Measurements from ENCODE around the gene CDH26. TPM values are rescaled to one million over a fixed set of nuclear protein-coding genes. Genes with fewer than 3 reads are reported as not detected.
"Not testable (repeated sequence)": the region's sequence is repeated elsewhere in the genome, so short reads cannot be mapped to it uniquely, and the experiment has no call there.

The CDH26 gene
- total and polyA plus RNA-seq, 4 experiments from 2014 or later, result 0.55 to 4.4 (median 4.1) TPM; not detected in 1

DNA sequence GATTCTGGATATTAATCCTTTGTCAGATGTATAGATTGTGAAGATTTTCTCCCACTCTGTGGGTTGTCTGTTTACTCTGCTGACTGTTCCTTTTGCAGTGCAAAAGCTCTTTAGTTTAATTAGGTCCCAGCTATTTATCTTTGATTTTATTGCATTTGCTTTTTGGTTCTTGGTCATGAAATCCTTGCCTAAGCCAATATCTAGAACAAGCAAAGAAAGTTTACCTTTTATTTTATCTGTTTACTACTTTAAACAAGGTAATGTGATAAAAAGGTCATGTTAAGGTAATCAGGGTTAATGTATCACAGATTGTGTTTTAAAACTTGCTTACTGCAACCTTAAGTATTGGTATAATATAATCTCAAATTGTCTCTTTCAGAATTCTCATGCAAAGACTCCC is 655 bp upstream of the CDH26 start:
- H3K4me3 Mint-ChIP-seq; H3K27me3 ChIP-seq (ENCODE audit: insufficient read depth, low read length); POLR2A ChIA-PET (ENCODE audit: partially characterized antibody); H3K4me1 ChIP-seq (ENCODE audit: insufficient read depth, low read length); H3K36me3 ChIP-seq (ENCODE audit: insufficient read depth, low read length); H3K27me3 Mint-ChIP-seq; H3K9me3 ChIP-seq (ENCODE audit: control insufficient read depth in 1 of 2, low read length in 2 of 2); H3K4me1 Mint-ChIP-seq; H3K27ac ChIP-seq (ENCODE audit: low read depth, low read length); DNase-seq; intact Hi-C loops (cut with micrococcal nuclease); H3K4me3 ChIP-seq (ENCODE audit: low read length in 2 of 2); H3K9me3 Mint-ChIP-seq: not testable (repeated sequence)
- Mint-ChIP-seq H3K36me3 (peaks cover 3 to 14% of the 10 kb centered on the region in 2 donors), H3K27ac (peak overlapping the region in 1 of 7 donors; percentile 27)
- CTCF ChIA-PET (ENCODE audit: partially characterized antibody), result interaction anchor here (1.3 kb wide), 1 partner anchor 17 kb away, joined by 4 read pairs; the partner anchor contains the start of genes FAM217B and PPP1R3D

DNA sequence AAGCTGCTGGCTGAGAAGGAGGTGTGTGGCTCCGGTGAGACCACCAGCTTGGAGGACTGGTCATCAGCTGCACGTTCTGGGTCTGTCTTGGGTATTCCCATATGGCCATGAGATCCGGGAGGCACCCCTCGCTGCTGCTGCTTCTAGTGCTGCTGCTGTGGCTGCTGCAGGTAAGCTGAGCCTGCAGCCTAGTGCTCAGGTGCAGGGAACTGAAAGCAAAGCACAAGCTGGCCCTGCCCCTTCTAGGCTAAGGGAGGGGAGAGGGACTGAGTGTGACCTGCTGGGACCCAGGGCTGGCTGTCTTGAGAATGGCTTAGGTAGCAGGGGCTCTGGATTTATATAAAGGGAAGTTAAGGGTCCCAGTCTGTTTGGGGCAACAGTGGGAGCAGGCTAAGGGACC is 403 bp downstream of the CDH26 start:
- Mint-ChIP-seq H3K27me3 (no peaks in the 10 kb centered on the region), H3K9me3 (no peaks in the 10 kb centered on the region), H3K27ac (no peak overlapping the region), H3K4me3 (no peak overlapping the region), H3K4me1 (no peaks in the 10 kb centered on the region), H3K36me3 (peaks cover 2 to 14% of the 10 kb centered on the region in 2 donors)
- intact Hi-C loops (cut with micrococcal nuclease), result no loop called here
- Histone ChIP-seq H3K36me3 (ENCODE audit: insufficient read depth, low read length) (no peaks in the 10 kb centered on the region), H3K27ac (ENCODE audit: low read depth, low read length) (no peak overlapping the region), H3K27me3 (ENCODE audit: insufficient read depth, low read length) (no peaks in the 10 kb centered on the region), H3K9me3 (ENCODE audit: control insufficient read depth in 1 of 2, low read length in 2 of 2) (no peaks in the 10 kb centered on the region), H3K4me1 (ENCODE audit: insufficient read depth, low read length) (no peaks in the 10 kb centered on the region), H3K4me3 (ENCODE audit: low read length in 2 of 2) (no peak overlapping the region)
- DNase-seq, result no peak
- ChIA-PET POLR2A (ENCODE audit: partially characterized antibody) (no interaction called here), CTCF (ENCODE audit: partially characterized antibody) (interaction anchor here (0.9 to 1.3 kb wide), 2 partner anchors 9 to 18 kb away, joined by 3 to 4 read pairs; partner anchors contain the start of genes FAM217B and PPP1R3D)

DNA sequence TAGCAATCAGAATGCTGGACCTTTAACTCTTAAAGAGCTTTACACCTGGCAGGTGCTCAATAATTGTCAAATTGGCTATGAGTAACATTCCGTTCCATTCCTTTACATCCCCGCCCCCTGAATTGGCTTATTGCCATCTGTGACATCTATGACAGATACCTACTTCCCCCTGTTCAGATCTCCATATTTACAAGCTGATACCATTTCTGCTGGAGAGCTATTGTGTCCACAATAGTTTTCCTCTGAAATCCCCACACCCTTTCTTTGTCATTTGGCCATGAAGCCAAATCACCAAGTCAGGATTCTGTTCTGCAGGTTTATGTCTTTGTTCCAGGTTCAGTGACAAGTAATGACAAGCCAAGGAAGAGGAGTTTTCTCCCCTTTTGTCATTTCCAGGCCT is 3.2 kb downstream of the CDH26 start:
- Mint-ChIP-seq H3K36me3 (peaks cover 2 to 14% of the 10 kb centered on the region in 2 donors), H3K4me1 (no peaks in the 10 kb centered on the region), H3K27ac (no peak overlapping the region), H3K4me3 (no peak overlapping the region), H3K27me3 (no peaks in the 10 kb centered on the region), H3K9me3 (no peaks in the 10 kb centered on the region)
- no peaks in the 10 kb centered on the region for H3K4me1 ChIP-seq (ENCODE audit: insufficient read depth, low read length)
- H3K27me3 ChIP-seq (ENCODE audit: insufficient read depth, low read length), result no peaks in the 10 kb centered on the region
- ChIA-PET POLR2A (ENCODE audit: partially characterized antibody) (no interaction called here), CTCF (ENCODE audit: partially characterized antibody) (no interaction called here)
- H3K36me3 ChIP-seq (ENCODE audit: insufficient read depth, low read length), result no peaks in the 10 kb centered on the region
- intact Hi-C loops (cut with micrococcal nuclease), result no loop called here
- H3K9me3 ChIP-seq (ENCODE audit: control insufficient read depth in 1 of 2, low read length in 2 of 2), result no peaks in the 10 kb centered on the region
- no peak for DNase-seq
- no peak overlapping the region for H3K27ac ChIP-seq (ENCODE audit: low read depth, low read length)
- no peak overlapping the region for H3K4me3 ChIP-seq (ENCODE audit: low read length in 2 of 2)

DNA sequence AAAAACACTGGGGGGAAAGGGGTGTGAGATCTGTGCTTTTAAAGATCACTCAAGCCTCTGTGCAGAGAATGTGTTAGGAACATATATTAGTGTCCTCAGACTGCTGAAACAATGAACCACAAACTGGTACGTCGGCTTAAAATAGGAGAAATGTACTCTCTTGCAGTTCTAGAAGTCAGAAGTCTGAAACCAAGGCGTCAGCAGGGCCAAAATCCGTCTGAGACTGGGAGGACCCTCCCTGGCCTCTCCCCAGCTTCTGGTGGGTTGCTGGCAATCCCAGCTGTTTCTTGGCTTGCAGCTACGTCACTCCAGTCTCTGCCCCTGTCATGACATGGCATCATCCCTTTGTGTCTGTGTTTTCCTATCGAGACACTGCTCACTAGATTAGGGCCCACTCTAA is 3.9 kb downstream of the CDH26 start:
- Mint-ChIP-seq H3K36me3 (peaks cover 2 to 14% of the 10 kb centered on the region in 2 donors), H3K4me1 (no peaks in the 10 kb centered on the region), H3K27ac (no peak overlapping the region), H3K27me3 (no peaks in the 10 kb centered on the region), H3K9me3 (no peaks in the 10 kb centered on the region), H3K4me3 (no peak overlapping the region)
- ChIA-PET POLR2A (ENCODE audit: partially characterized antibody) (no interaction called here), CTCF (ENCODE audit: partially characterized antibody) (interaction anchor here (1.0 kb wide), 1 partner anchor 9 kb away, joined by 3 read pairs; no protein-coding TSS in a partner anchor)
- intact Hi-C loops (cut with micrococcal nuclease), result no loop called here
- no peak for DNase-seq
- Histone ChIP-seq H3K36me3 (ENCODE audit: insufficient read depth, low read length) (no peaks in the 10 kb centered on the region), H3K4me3 (ENCODE audit: low read length in 2 of 2) (no peak overlapping the region), H3K4me1 (ENCODE audit: insufficient read depth, low read length) (no peaks in the 10 kb centered on the region), H3K9me3 (ENCODE audit: control insufficient read depth in 1 of 2, low read length in 2 of 2) (no peaks in the 10 kb centered on the region), H3K27ac (ENCODE audit: low read depth, low read length) (no peak overlapping the region), H3K27me3 (ENCODE audit: insufficient read depth, low read length) (no peaks in the 10 kb centered on the region)

DNA sequence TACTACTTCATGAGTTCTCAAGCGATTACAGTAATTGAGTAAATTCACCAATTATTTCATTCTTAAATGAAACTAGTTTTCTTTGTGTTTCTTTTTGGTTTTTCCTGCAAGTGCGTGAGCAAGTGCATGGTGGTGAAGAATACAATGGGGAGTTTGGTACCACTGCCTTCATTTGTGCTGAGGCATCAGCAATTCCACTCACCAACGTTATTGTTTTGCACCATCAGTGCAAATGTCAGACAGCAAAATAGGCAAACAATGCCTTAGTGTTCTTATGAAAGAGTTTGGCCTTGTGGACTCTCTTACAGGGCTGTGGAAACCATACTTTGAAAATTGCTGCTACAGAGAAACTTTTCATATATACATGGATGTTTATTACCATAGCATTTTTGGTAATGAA is 8.2 kb downstream of the CDH26 start:
- no peak overlapping the region for H3K27ac Mint-ChIP-seq
- Histone ChIP-seq H3K27me3 (ENCODE audit: insufficient read depth, low read length) (no peaks in the 10 kb centered on the region), H3K4me3 (ENCODE audit: low read length in 2 of 2) (no peak overlapping the region), H3K36me3 (ENCODE audit: insufficient read depth, low read length) (no peaks in the 10 kb centered on the region), H3K27ac (ENCODE audit: low read depth, low read length) (no peak overlapping the region), H3K9me3 (ENCODE audit: control insufficient read depth in 1 of 2, low read length in 2 of 2) (no peaks in the 10 kb centered on the region), H3K4me1 (ENCODE audit: insufficient read depth, low read length) (no peaks in the 10 kb centered on the region)
- H3K27me3 Mint-ChIP-seq, result peaks cover 0 to 1% of the 10 kb centered on the region in 2 donors
- intact Hi-C loops (cut with micrococcal nuclease), result no loop called here
- no peaks in the 10 kb centered on the region for H3K4me1 Mint-ChIP-seq
- no peaks in the 10 kb centered on the region for H3K36me3 Mint-ChIP-seq
- no peaks in the 10 kb centered on the region for H3K9me3 Mint-ChIP-seq
- CTCF ChIA-PET (ENCODE audit: partially characterized antibody), result no interaction called here
- no peak overlapping the region for H3K4me3 Mint-ChIP-seq
- no peak for DNase-seq
- POLR2A ChIA-PET (ENCODE audit: partially characterized antibody), result no interaction called here

DNA sequence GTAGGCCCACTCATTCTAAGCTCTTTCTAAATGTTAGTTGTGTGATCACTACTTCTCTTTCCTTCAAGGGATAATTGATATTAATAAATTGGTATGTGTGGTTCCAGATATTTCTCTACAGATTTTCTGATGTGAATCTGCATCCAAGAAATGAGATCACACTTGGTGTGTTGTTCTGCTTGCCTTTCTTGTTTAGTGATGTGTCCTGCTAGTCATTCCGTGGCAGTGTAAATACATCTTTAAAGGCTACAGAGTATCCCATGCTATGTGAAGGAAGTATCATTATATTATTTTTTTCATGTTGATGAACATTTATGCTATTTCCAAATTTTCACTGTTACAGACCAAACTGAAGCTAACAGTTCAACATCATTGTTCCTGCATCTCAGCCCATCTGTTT is 13.2 kb downstream of the CDH26 start:
- intact Hi-C loops (cut with micrococcal nuclease), result no loop called here
- no peaks in the 10 kb centered on the region for H3K27me3 ChIP-seq (ENCODE audit: insufficient read depth, low read length)
- POLR2A ChIA-PET (ENCODE audit: partially characterized antibody), result no interaction called here

DNA sequence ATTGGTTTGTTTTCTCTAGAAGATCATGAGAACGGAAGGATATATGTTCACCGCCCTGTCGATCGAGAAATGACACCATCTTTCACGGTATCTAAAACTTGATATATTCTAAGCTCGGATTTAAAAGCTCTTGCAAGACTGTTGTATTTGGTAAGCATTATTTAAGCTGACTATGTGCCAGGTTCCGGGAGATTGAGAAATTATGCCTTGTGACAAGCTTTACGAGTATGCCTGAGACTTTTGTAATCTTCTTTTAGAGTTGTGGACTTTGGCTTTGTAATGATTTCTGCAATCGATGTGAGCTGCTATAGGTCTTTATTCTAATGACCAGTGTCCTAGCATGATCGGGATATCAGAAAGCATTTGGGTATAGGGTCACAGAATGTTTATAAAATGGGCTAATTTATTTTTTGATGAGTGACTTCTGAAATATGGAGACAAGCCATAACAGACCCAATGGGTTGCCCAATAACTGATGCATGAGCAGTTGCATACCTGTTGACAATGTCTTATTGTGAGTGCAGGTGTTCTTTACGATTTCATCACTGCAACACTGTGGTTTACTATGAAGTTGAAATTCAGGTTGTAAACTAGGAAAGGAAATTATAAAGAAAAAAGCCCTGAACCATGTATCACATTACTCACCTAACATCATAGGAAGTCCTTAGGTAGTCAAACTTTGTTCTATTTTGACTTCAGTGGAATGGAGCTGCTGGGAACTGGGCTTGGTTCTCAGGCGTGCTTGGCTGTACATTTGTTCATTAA is 14.0 kb downstream of the CDH26 start:
- intact Hi-C loops (cut with micrococcal nuclease), result no loop called here
- Histone ChIP-seq H3K27ac (ENCODE audit: low read depth, low read length) (no peak overlapping the region), H3K36me3 (ENCODE audit: insufficient read depth, low read length) (no peaks in the 10 kb centered on the region), H3K9me3 (ENCODE audit: control insufficient read depth in 1 of 2, low read length in 2 of 2) (no peaks in the 10 kb centered on the region), H3K4me3 (ENCODE audit: low read length in 2 of 2) (no peak overlapping the region), H3K27me3 (ENCODE audit: insufficient read depth, low read length) (no peaks in the 10 kb centered on the region), H3K4me1 (ENCODE audit: insufficient read depth, low read length) (no peaks in the 10 kb centered on the region)
- POLR2A ChIA-PET (ENCODE audit: partially characterized antibody), result no interaction called here
- CTCF ChIA-PET (ENCODE audit: partially characterized antibody), result no interaction called here
- H3K36me3 Mint-ChIP-seq, result peaks cover 0 to 14% of the 10 kb centered on the region in 2 donors
- no peak overlapping the region for H3K4me3 Mint-ChIP-seq
- no peaks in the 10 kb centered on the region for H3K9me3 Mint-ChIP-seq
- peaks cover 0 to 1% of the 10 kb centered on the region in 2 donors for H3K27me3 Mint-ChIP-seq
- DNase-seq, result no peak
- H3K4me1 Mint-ChIP-seq, result no peaks in the 10 kb centered on the region
- H3K27ac Mint-ChIP-seq, result no peak overlapping the region

More for the DNA sequence above, 13.2 kb downstream of the CDH26 start:
- CTCF ChIA-PET (ENCODE audit: partially characterized antibody), result no interaction called here
- H3K27me3 Mint-ChIP-seq, result peaks cover 0 to 1% of the 10 kb centered on the region in 2 donors
- H3K4me1 Mint-ChIP-seq, result no peaks in the 10 kb centered on the region
- no peak overlapping the region for H3K27ac Mint-ChIP-seq
- no peaks in the 10 kb centered on the region for H3K9me3 Mint-ChIP-seq
- no peak overlapping the region for H3K4me3 Mint-ChIP-seq
- no peak for DNase-seq
- Histone ChIP-seq H3K36me3 (ENCODE audit: insufficient read depth, low read length) (no peaks in the 10 kb centered on the region), H3K27ac (ENCODE audit: low read depth, low read length) (no peak overlapping the region), H3K4me3 (ENCODE audit: low read length in 2 of 2) (no peak overlapping the region), H3K9me3 (ENCODE audit: control insufficient read depth in 1 of 2, low read length in 2 of 2) (no peaks in the 10 kb centered on the region), H3K4me1 (ENCODE audit: insufficient read depth, low read length) (no peaks in the 10 kb centered on the region)
- H3K36me3 Mint-ChIP-seq, result peaks cover 0 to 14% of the 10 kb centered on the region in 2 donors

All from CD4-positive, alpha-beta memory T cell (primary cell).